H9 (cell line): ENCODE measurements around the gene FA2H. TPM values are rescaled to one million over a fixed set of nuclear protein-coding genes. Genes with fewer than 3 reads are reported as not detected.

Source experiments
- DNase-seq: peaks from one replicate; pipeline ENCODE4 v3.0.0-alpha.2; 2017
- H2AFZ ChIP-seq: one replicate; pipeline ENCODE4 v1.6.1; 2013; ENCODE audit warnings: mild to moderate bottlenecking, low read length, control low read depth, moderate library complexity
- H2AK5ac ChIP-seq: 2 replicates; pipeline ENCODE4 v1.6.1; 2013; ENCODE audit warnings: low read length, control low read depth, mixed read lengths; ENCODE audit not compliant: insufficient read length
- H2BK120ac ChIP-seq: one replicate; pipeline ENCODE4 v1.6.1; 2013; ENCODE audit warnings: low read depth, mild to moderate bottlenecking, low read length, control low read depth, inconsistent platforms; ENCODE audit not compliant: poor library complexity, severe bottlenecking
- H2BK12ac ChIP-seq: 2 replicates; pipeline ENCODE4 v1.6.1; 2013; ENCODE audit warnings: low read length, control low read depth, mixed read lengths, low read depth; ENCODE audit not compliant: insufficient read length
- H2BK15ac ChIP-seq: 2 replicates; pipeline ENCODE4 v1.6.1; 2013; ENCODE audit warnings: low read depth, low read length, control low read depth
- H2BK20ac ChIP-seq: one replicate; pipeline ENCODE4 v1.6.1; 2013; ENCODE audit warnings: low read depth, mild to moderate bottlenecking, low read length, control low read depth, inconsistent platforms; ENCODE audit not compliant: poor library complexity, severe bottlenecking
- H2BK5ac ChIP-seq: 2 replicates; pipeline ENCODE4 v1.6.1; 2013; ENCODE audit warnings: low read length, control low read depth, mixed read lengths; ENCODE audit not compliant: insufficient read length
- H3K14ac ChIP-seq: 2 replicates; pipeline ENCODE4 v1.6.1; 2013; ENCODE audit warnings: low read length, control low read depth; ENCODE audit not compliant: insufficient read depth
- H3K18ac ChIP-seq: 2 replicates; pipeline ENCODE4 v1.6.1; 2013; ENCODE audit warnings: low read depth, mild to moderate bottlenecking, mixed read lengths, low read length, control low read depth; ENCODE audit not compliant: insufficient read length
- H3K23ac ChIP-seq: 2 replicates; pipeline ENCODE4 v1.6.1; 2013; ENCODE audit warnings: low read length, control low read depth, mixed read lengths, low read depth; ENCODE audit not compliant: insufficient read length
- H3K23me2 ChIP-seq: 2 replicates; pipeline ENCODE4 v1.6.1; 2013; ENCODE audit warnings: low read depth, mild to moderate bottlenecking, mixed read lengths, low read length, control low read depth; ENCODE audit not compliant: insufficient read length, poor library complexity, severe bottlenecking
- H3K27ac ChIP-seq: 2 replicates; pipeline ENCODE4 v1.5.1; 2013; ENCODE audit warnings: low read length, control low read depth, mixed read lengths, low read depth; ENCODE audit not compliant: insufficient read length
- H3K27me3 ChIP-seq: 2 replicates; pipeline ENCODE4 v1.6.1; 2013; ENCODE audit warnings: low read length, control low read depth, inconsistent platforms; ENCODE audit not compliant: insufficient read depth
- H3K4ac ChIP-seq: 2 replicates; pipeline ENCODE4 v1.6.1; 2013; ENCODE audit warnings: low read depth, mild to moderate bottlenecking, control low read depth, inconsistent platforms, low read length, moderate library complexity
- H3K4me1 ChIP-seq: 2 replicates; pipeline ENCODE4 v1.6.1; 2013; ENCODE audit warnings: low read length, control low read depth, inconsistent platforms; ENCODE audit not compliant: insufficient read depth
- H3K4me2 ChIP-seq: 2 replicates; pipeline ENCODE4 v1.6.1; 2013; ENCODE audit warnings: low read length, control low read depth, mixed read lengths; ENCODE audit not compliant: insufficient read length, insufficient read depth
- H3K56ac ChIP-seq: 2 replicates; pipeline ENCODE4 v1.6.1; 2013; ENCODE audit warnings: low read depth, mild to moderate bottlenecking, mixed read lengths, low read length, control low read depth; ENCODE audit not compliant: insufficient read length
- H3K79me1 ChIP-seq: 2 replicates; pipeline ENCODE4 v1.6.1; 2013; ENCODE audit warnings: low read depth, mild to moderate bottlenecking, moderate library complexity, low read length, control low read depth, inconsistent platforms; ENCODE audit not compliant: insufficient read depth, poor library complexity, severe bottlenecking
- H3K79me2 ChIP-seq: 2 replicates; pipeline ENCODE4 v1.6.1; 2013; ENCODE audit warnings: low read length, control low read depth, inconsistent platforms; ENCODE audit not compliant: insufficient read depth
- H3K9ac ChIP-seq: 2 replicates; pipeline ENCODE4 v1.6.1; 2013; ENCODE audit warnings: low read length, control low read depth, mixed read lengths; ENCODE audit not compliant: insufficient read length; ENCODE audit errors: extremely low read depth
- H3K9me3 ChIP-seq: one replicate; pipeline ENCODE4 v1.6.1; 2013; ENCODE audit warnings: low read depth, low read length, inconsistent platforms; ENCODE audit not compliant: control insufficient read depth
- H3T11ph ChIP-seq: one replicate; pipeline ENCODE4 v1.6.1; 2013; ENCODE audit warnings: mild to moderate bottlenecking, low read length, control low read depth, inconsistent platforms
- H4K20me1 ChIP-seq: one replicate; pipeline ENCODE4 v1.6.1; 2013; ENCODE audit not compliant: control insufficient read depth, insufficient read length, insufficient read depth
- H4K5ac ChIP-seq: 2 replicates; pipeline ENCODE4 v1.6.1; 2013; ENCODE audit warnings: low read depth, mild to moderate bottlenecking, mixed read lengths, low read length, control low read depth; ENCODE audit not compliant: insufficient read length
- H4K8ac ChIP-seq: replicated peaks from 2 replicates; pipeline ENCODE4 v1.6.1; 2013; ENCODE audit warnings: low read length, control low read depth, mixed read lengths, low read depth; ENCODE audit not compliant: insufficient read length
- H4K91ac ChIP-seq: 2 replicates; pipeline ENCODE4 v1.6.1; 2013; ENCODE audit warnings: low read depth, mild to moderate bottlenecking, moderate library complexity, mixed read lengths, low read length, control low read depth; ENCODE audit not compliant: insufficient read length
- H3K27ac Mint-ChIP-seq, 3 experiments: 2 replicates in 2 of 3; 3 replicates in 1 of 3; pipeline ENCODE4 v1.8.0; 2020 to 2021; ENCODE audit warnings: mixed read lengths in 3 of 3, mild to moderate bottlenecking in 1 of 3, moderate library complexity in 1 of 3
- H3K27me3 Mint-ChIP-seq: 2 replicates; pipeline ENCODE4 v1.8.0; 2021; ENCODE audit warnings: low read depth, mild to moderate bottlenecking, moderate library complexity, mixed read lengths
- H3K36me3 Mint-ChIP-seq, 3 experiments: 2 replicates in 2 of 3; 3 replicates in 1 of 3; pipeline ENCODE4 v1.8.0; 2020 to 2021; ENCODE audit warnings: low read depth in 3 of 3, mixed read lengths in 3 of 3; ENCODE audit not compliant: insufficient read depth in 1 of 3
- H3K4me1 Mint-ChIP-seq, 2 experiments: 2 replicates each; pipeline ENCODE4 v1.8.0; 2020; ENCODE audit warnings: mixed read lengths in 2 of 2
- H3K4me3 Mint-ChIP-seq, 2 experiments: 2 replicates in 1 of 2; 3 replicates in 1 of 2; pipeline ENCODE4 v1.8.0; 2020 to 2021; ENCODE audit warnings: mild to moderate bottlenecking in 2 of 2, mixed read lengths in 2 of 2, moderate library complexity in 1 of 2
- H3K9me3 Mint-ChIP-seq, 2 experiments: 2 replicates in 1 of 2; 3 replicates in 1 of 2; pipeline ENCODE4 v1.8.0; 2020; ENCODE audit warnings: mild to moderate bottlenecking in 2 of 2, mixed read lengths in 2 of 2, moderate library complexity in 1 of 2
- CTCF ChIP-seq: fragments of 200-600 bp; sonication (generic); conservative IDR thresholded peaks from 3 replicates; pipeline ENCODE4 v1.8.0; 2021; ENCODE audit warnings: antibody characterized with exemption, mild to moderate bottlenecking
- WGBS: extraction: QIAGEN DNeasy Blood & Tissue Kit; methylation state at CpG from one replicate; pipeline ENCODE4 v1.1.7; 2013; ENCODE audit warnings: missing lambda C conversion rate, low lambda C conversion rate, mixed read lengths; ENCODE audit not compliant: insufficient read length; ENCODE audit errors: extremely low coverage; 5-methylcytosine and 5-hydroxymethylcytosine counted together
- total RNA-seq: library from RNA; stranded (reverse); gene quantifications from 2 replicates; pipeline ENCODE4 v1.2.1, GENCODE V29; 2021

FA2H gene
- total RNA-seq, 1 experiment from 2014 or later: 25.1 TPM

DNA sequence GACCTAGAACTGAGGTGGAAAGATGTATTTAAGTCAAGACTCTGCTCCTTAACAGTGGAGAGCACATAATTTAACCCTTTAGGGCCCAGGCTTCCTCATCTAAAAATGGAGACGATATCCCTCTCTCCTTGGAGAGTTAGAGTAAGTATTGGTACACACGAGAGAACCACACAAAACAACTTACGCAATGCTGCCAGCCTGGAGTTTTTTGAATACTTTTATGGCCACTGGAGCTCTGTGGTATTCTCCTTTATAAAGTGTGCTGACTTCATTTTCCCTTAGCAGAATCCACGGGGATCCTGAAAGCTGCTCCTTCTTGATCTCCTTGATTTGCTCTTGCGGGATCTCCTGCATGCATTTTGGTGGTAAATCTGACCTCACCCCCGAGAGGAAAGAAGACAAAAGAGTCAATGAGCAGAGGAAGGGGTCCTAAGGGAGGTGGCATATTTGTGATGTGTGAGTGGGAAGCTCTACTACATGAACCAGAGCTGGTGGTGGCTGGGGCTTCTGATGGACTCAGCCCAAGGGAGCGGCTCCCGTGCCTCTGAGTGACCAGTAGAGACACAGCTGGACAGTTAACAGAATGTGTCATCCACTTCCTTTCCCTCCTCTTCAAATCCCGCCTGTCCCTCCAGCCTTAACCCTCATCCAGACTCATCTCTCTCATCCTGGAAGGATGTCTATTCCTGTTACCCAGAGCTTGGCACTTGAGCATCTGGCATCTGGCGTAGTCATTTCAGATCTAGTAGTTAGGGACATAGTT, 83.3 kb downstream of the FA2H start:
- no peak overlapping the region for H4K5ac ChIP-seq
- no peaks in the 10 kb centered on the region for H3K79me1 ChIP-seq
- H3K4me1 ChIP-seq: no peaks in the 10 kb centered on the region
- no peak overlapping the region for H2BK15ac ChIP-seq
- no peak overlapping the region for H4K91ac ChIP-seq
- H3K79me2 ChIP-seq: no peaks in the 10 kb centered on the region
- Mint-ChIP-seq H3K27me3 (peaks cover 21% of the 10 kb centered on the region), H3K4me3 (no peak overlapping the region), H3K27ac (no peak overlapping the region), H3K36me3 (no peaks in the 10 kb centered on the region), H3K4me1 (peaks cover 6 to 7% of the 10 kb centered on the region in 2 experiments), H3K9me3 (no peaks in the 10 kb centered on the region)
- no peak overlapping the region for H3K27ac ChIP-seq
- H3K56ac ChIP-seq: no peak overlapping the region
- H4K8ac ChIP-seq: no peak overlapping the region
- no peaks in the 10 kb centered on the region for H3K9me3 ChIP-seq
- H3T11ph ChIP-seq: no peak overlapping the region
- no peak overlapping the region for H2BK5ac ChIP-seq
- no peak overlapping the region for H3K4ac ChIP-seq
- H3K27me3 ChIP-seq: no peaks in the 10 kb centered on the region
- no peak overlapping the region for H3K23ac ChIP-seq
- H3K4me2 ChIP-seq: no peak overlapping the region
- H4K20me1 ChIP-seq: no peaks in the 10 kb centered on the region
- H2BK12ac ChIP-seq: no peak overlapping the region
- no peak for DNase-seq
- no peak overlapping the region for H2BK120ac ChIP-seq
- WGBS: no CpG with 5 or more reads among the region's 10 CpGs
- no peak overlapping the region for H2AK5ac ChIP-seq
- H3K23me2 ChIP-seq: no peaks in the 10 kb centered on the region
- H2AFZ ChIP-seq: no peak overlapping the region
- no peak overlapping the region for H3K14ac ChIP-seq
- H2BK20ac ChIP-seq: no peak overlapping the region
- H3K9ac ChIP-seq: no peak overlapping the region
- H3K18ac ChIP-seq: no peak overlapping the region
- no peak for TF ChIP-seq CTCF
